Endothelial cell of umbilical vein (primary cell): ENCODE measurements around the gene HYAL3. TPM values are rescaled to one million over a fixed set of nuclear protein-coding genes. Genes with fewer than 3 reads are reported as not detected.

Source experiments
- BruUV-seq: library from RNA; stranded (reverse); fragments of 400-500 nt; replicated peaks from 2 replicates; lab custom pipeline; 2021; lab: Mats Ljungman, UMichigan
- CTCF ChIA-PET: fragments of 300-600, 350-600 bp; sonication (Branson Sonifier 250); formaldehyde crosslinking; loops from one replicate; lab custom pipeline; 2021; ENCODE audit warnings: antibody characterized with exemption, inconsistent platforms; lab: Charles Lee
- POLR2A ChIA-PET: fragments of 300-600, 350-600 bp; sonication (Branson Sonifier 250); formaldehyde crosslinking; loops from one replicate; lab custom pipeline; 2021; ENCODE audit warnings: antibody characterized with exemption, inconsistent platforms; lab: Charles Lee
- DNase-seq: peaks from one replicate; pipeline ENCODE4 v3.0.0-alpha.2; 2011; ENCODE audit warnings: low read depth, low spot score
- FAIRE-seq: peaks from 2 replicates; lab custom pipeline; 2011; peaks lifted over from hg19 to GRCh38; lab: Jason Lieb, UNC
- H2AFZ ChIP-seq: 2 replicates; pipeline ENCODE4 v1.6.0; 2012; ENCODE audit warnings: low read depth, low read length, control low read depth, inconsistent platforms
- H3K27ac ChIP-seq: 2 replicates; pipeline ENCODE4 v1.5.1; 2011; ENCODE audit warnings: low read depth, mild to moderate bottlenecking, control low read depth, low read length, moderate library complexity; ENCODE audit not compliant: insufficient read depth
- H3K27me3 ChIP-seq, 2 experiments: 2 replicates each; pipeline versions ENCODE4 v1.6.0 to v1.6.1; 2011; ENCODE audit warnings: low read length in 2 of 2, mixed read lengths in 1 of 2; ENCODE audit not compliant: control insufficient read depth in 2 of 2, insufficient read depth in 2 of 2
- H3K36me3 ChIP-seq, 2 experiments: 2 replicates in 1 of 2; 3 replicates in 1 of 2; pipeline ENCODE4 v1.5.1; 2011; ENCODE audit warnings: low read length in 2 of 2, mild to moderate bottlenecking in 1 of 2, moderate library complexity in 1 of 2; ENCODE audit not compliant: control insufficient read depth in 2 of 2, insufficient read depth in 2 of 2; ENCODE audit errors: extremely low read depth in 1 of 2
- H3K4me1 ChIP-seq: 3 replicates; pipeline ENCODE4 v1.5.1; 2011; ENCODE audit warnings: mild to moderate bottlenecking, low read length; ENCODE audit not compliant: control insufficient read depth, insufficient read depth; ENCODE audit errors: extremely low read depth
- H3K4me2 ChIP-seq: 2 replicates; pipeline ENCODE4 v1.6.1; 2011; ENCODE audit warnings: low read length, control low read depth, mixed read lengths; ENCODE audit not compliant: insufficient read depth
- H3K4me3 ChIP-seq, 3 experiments: fragments of 200-600 bp in 1 of 3; sonication (generic), shearing (Covaris generic) in 1 of 3; replicated peaks in 1 of 3; 2 replicates each; pipeline ENCODE4 v1.5.1; 2011 to 2016; ENCODE audit warnings: control low read depth in 3 of 3, low read length in 3 of 3, mild to moderate bottlenecking in 2 of 3, inconsistent platforms in 1 of 3, low read depth in 1 of 3, moderate library complexity in 1 of 3; ENCODE audit not compliant: insufficient read depth in 1 of 3
- H3K79me2 ChIP-seq: 2 replicates; pipeline ENCODE4 v1.6.0; 2012; ENCODE audit warnings: low read length, inconsistent platforms; ENCODE audit not compliant: control insufficient read depth, insufficient read depth
- H3K9ac ChIP-seq: replicated peaks from 2 replicates; pipeline ENCODE3; 2011; ENCODE audit warnings: low read length, control low read depth; ENCODE audit not compliant: insufficient read depth; ENCODE audit errors: extremely low read depth
- H3K9me1 ChIP-seq: replicated peaks from 3 replicates; pipeline ENCODE4 v1.6.0; 2011; ENCODE audit warnings: mild to moderate bottlenecking, low read length; ENCODE audit not compliant: control insufficient read depth, insufficient read depth; ENCODE audit errors: extremely low read depth
- H3K9me3 ChIP-seq: replicated peaks from 2 replicates; pipeline ENCODE4 v1.5.1; 2012; ENCODE audit warnings: low read length, inconsistent platforms; ENCODE audit not compliant: control insufficient read depth, insufficient read depth
- H4K20me1 ChIP-seq: replicated peaks from 2 replicates; pipeline ENCODE3; 2011; ENCODE audit warnings: mild to moderate bottlenecking, low read length; ENCODE audit not compliant: control insufficient read depth, insufficient read depth; ENCODE audit errors: extremely low read depth
- CTCF ChIP-seq, 2 donors: IDR thresholded peaks; 1 replicate in 1 of 2; 2 replicates in 1 of 2; pipeline ENCODE4 v1.5.1; 2011; ENCODE audit warnings: low read length in 2 of 2, mild to moderate bottlenecking in 2 of 2, moderate library complexity in 2 of 2, control low read depth in 1 of 2, inconsistent platforms in 1 of 2, low read depth in 1 of 2; ENCODE audit not compliant: insufficient read depth in 1 of 2; ENCODE audit errors: extremely low read depth in 1 of 2
- EZH2 ChIP-seq: IDR thresholded peaks from 2 replicates; pipeline ENCODE4 v1.6.1; 2012; ENCODE audit warnings: borderline replicate concordance, low read depth, mild to moderate bottlenecking, moderate library complexity, low read length, inconsistent platforms; ENCODE audit not compliant: severe bottlenecking
- FOS ChIP-seq: IDR thresholded peaks from 2 replicates; pipeline ENCODE4 v1.6.1; 2011; ENCODE audit warnings: mild to moderate bottlenecking, low read length, moderate library complexity, borderline replicate concordance; ENCODE audit not compliant: insufficient read depth
- GATA2 ChIP-seq: IDR thresholded peaks from 2 replicates; pipeline ENCODE4 v1.7.0; 2011; ENCODE audit warnings: low read depth, mild to moderate bottlenecking, moderate library complexity, mixed read lengths, low read length; ENCODE audit not compliant: insufficient read length, insufficient read depth
- JUN ChIP-seq: IDR thresholded peaks from 2 replicates; pipeline ENCODE4 v1.6.1; 2011; ENCODE audit warnings: borderline replicate concordance, low read depth; ENCODE audit not compliant: insufficient read length, insufficient read depth
- MAX ChIP-seq: IDR thresholded peaks from 2 replicates; pipeline ENCODE4 v1.6.1; 2011; ENCODE audit not compliant: insufficient read depth, insufficient read length
- MYC ChIP-seq: IDR thresholded peaks from one replicate; pipeline ENCODE4 v1.6.1; 2011; ENCODE audit warnings: mild to moderate bottlenecking, low read depth, low read length
- POLR2A ChIP-seq: IDR thresholded peaks from 2 replicates; pipeline ENCODE4 v1.6.1; 2012; ENCODE audit warnings: low read depth, mild to moderate bottlenecking, control low read depth, low read length
- POLR2AphosphoS5 ChIP-seq: IDR thresholded peaks from 2 replicates; pipeline ENCODE4 v1.6.1; 2012; ENCODE audit warnings: low read depth, mild to moderate bottlenecking, control low read depth, low read length, moderate library complexity; ENCODE audit not compliant: insufficient read depth
- dilution Hi-C: fragments of 300-500 bp; cut with MboI; formaldehyde crosslinking; loops from one replicate; pipeline ENCODE4 v1.15.0; 2019; ENCODE audit warnings: low sequenced_read_pairs; ENCODE audit not compliant: extremely low pct_ligation_motif_present
- intact Hi-C: fragments of 100-400 bp; cut with micrococcal nuclease; formaldehyde crosslinking; loops from one replicate; pipeline ENCODE4 v1.10.0; 2022
- polyA plus RNA-seq, 4 experiments: library from polyadenylated mRNA; depleted of rRNA in 3 of 4; stranded (reverse) in 3 of 4; unstranded in 1 of 4; fragments of >200 nt; gene quantifications; 2 replicates each; pipeline versions ENCODE4 v1.2.1 to v1.2.3, GENCODE V29; 2011 to 2012; ENCODE audit warnings: missing spikeins in 1 of 4
- total RNA-seq: library from RNA; stranded (reverse); gene quantifications from 2 replicates; pipeline ENCODE4 v1.2.3, GENCODE V29; 2021

Gene HYAL3
- total and polyA plus RNA-seq, 2 donors (not counting 3 experiments of a cell fraction or from before 2014, with no cell fraction given): 4.8 to 11.5 TPM

GRCh38 chr3:50323092-50323600 lies 23.9 kb upstream of the HYAL3 start:
- POLR2A ChIA-PET: interaction anchor here (0.6 to 5.1 kb wide), 3 partner anchors 13 to 215 kb away, joined by 3 to 38 read pairs (median 5); partner anchors contain the start of genes HYAL3 and NAA80
- intact Hi-C loops: loop anchor here (1.0 to 2.0 kb wide), 3 partner anchors 11 to 156 kb away; partner anchors contain the start of genes HYAL3 and NAA80
- H3K79me2 ChIP-seq: peaks cover 48% of the 10 kb centered on the region

GRCh38 chr3:50322386-50323091 lies 23.3 kb upstream of the HYAL3 start, which contains the start of gene HYAL2:
TSS of gene HYAL2 (minus strand) at chr3:50322745. CDS start at chr3:50320489, 2,256 bp downstream.
- H3K9me1 ChIP-seq: no peaks in the 10 kb centered on the region
- H3K79me2 ChIP-seq: peaks cover 49% of the 10 kb centered on the region
- DNase-seq: peak; percentile 74
- peaks cover 60% of the 10 kb centered on the region for H3K4me1 ChIP-seq
- FAIRE-seq: peak; percentile 99
- ChIA-PET POLR2A (interaction anchor here (0.6 to 5.1 kb wide), 3 partner anchors 13 to 214 kb away, joined by 3 to 38 read pairs (median 5); partner anchors contain the start of genes HYAL3 and NAA80), CTCF (interaction anchor here (0.8 to 4.3 kb wide), 8 partner anchors 13 to 220 kb away, joined by 3 to 66 read pairs (median 23); partner anchors contain the start of genes HYAL1, HYAL3, NAA80 and RASSF1)
- H3K36me3 ChIP-seq: peaks cover 8 to 32% of the 10 kb centered on the region in 2 experiments
- H4K20me1 ChIP-seq: no peaks in the 10 kb centered on the region
- no peaks in the 10 kb centered on the region for H3K9me3 ChIP-seq
- no peaks in the 10 kb centered on the region for H3K27me3 ChIP-seq
- TF ChIP-seq CTCF (IDR thresholded peaks at IDR 0.05; ENCODE audit: extremely low read depth in 1 of 2, insufficient read depth in 1 of 2, low read depth in 1 of 2, low read length in 2 of 2) (no peak), GATA2 (peak; percentile 45), MAX (no peak), JUN (no peak), FOS (peak; percentile 5), POLR2A (peak; percentile 91), POLR2AphosphoS5 (peak; percentile 95), MYC (no peak), EZH2 (no peak)
- peak within 1 kb of the TSS; percentile 31 to 89 (median 89) for H3K4me3 ChIP-seq
- intact Hi-C loops (loop anchor here (1.0 to 2.0 kb wide), 4 partner anchors 12 to 156 kb away; partner anchors contain the start of genes HYAL3, IFRD2 and NAA80), dilution Hi-C loops (no loop called here)
- H3K27ac ChIP-seq: peak within 1 kb of the TSS; percentile 99
- H3K4me2 ChIP-seq: peak within 1 kb of the TSS; percentile 75
- H2AFZ ChIP-seq: no peak within 1 kb of the TSS
- H3K9ac ChIP-seq: peak within 1 kb of the TSS; percentile 89
- TSS peak; percentile 6 for BruUV-seq

More at GRCh38 chr3:50323092-50323600, 23.9 kb upstream of the HYAL3 start:
- peak overlapping the region; percentile 88 for H3K9ac ChIP-seq
- DNase-seq (peak; percentile 76), FAIRE-seq (no peak)
- no peak overlapping the region for H2AFZ ChIP-seq
- H3K9me1 ChIP-seq: no peaks in the 10 kb centered on the region
- H3K4me1 ChIP-seq: peaks cover 55% of the 10 kb centered on the region
- peaks cover 8 to 27% of the 10 kb centered on the region in 2 experiments for H3K36me3 ChIP-seq
- H3K27me3 ChIP-seq: no peaks in the 10 kb centered on the region
- no TSS peak for BruUV-seq
- H3K4me2 ChIP-seq: peak overlapping the region; percentile 75
- H3K4me3 ChIP-seq: peak overlapping the region in 2 of 3 experiments; percentile 62 to 89
- CTCF ChIA-PET: interaction anchor here (0.8 to 4.3 kb wide), 15 partner anchors 9 to 219 kb away, joined by 3 to 66 read pairs (median 10); partner anchors contain the start of genes CYB561D2, HYAL1, HYAL3 and NAA80
- TF ChIP-seq JUN: no peak
- TF ChIP-seq POLR2A: no peak
- no peak for TF ChIP-seq MAX
- no peak for TF ChIP-seq EZH2
- no peak for TF ChIP-seq MYC
- TF ChIP-seq FOS: peak; percentile 3
- no peaks in the 10 kb centered on the region for H3K9me3 ChIP-seq
- dilution Hi-C loops: no loop called here
- no peaks in the 10 kb centered on the region for H4K20me1 ChIP-seq
- peak overlapping the region; percentile 99 for H3K27ac ChIP-seq
